Right hindlimb (tissue), 1 donor: ENCODE data around the gene SURF4.
"Not testable (repeated sequence)": the region's sequence is repeated elsewhere in the genome, so short reads cannot be mapped to it uniquely, and the experiment has no call there.

Experiments used
- DNase-seq: peaks from one replicate; pipeline ENCODE4 v3.0.0-alpha.2; 2018

The SURF4 gene

GRCh38 chr9:133397370-133397769, 21.5 kb upstream of the SURF4 start:
- no peak for DNase-seq

GRCh38 chr9:133396952-133397351, 21.1 kb upstream of the SURF4 start:
- no peak for DNase-seq

GRCh38 chr9:133394687-133395271, 18.9 kb upstream of the SURF4 start:
- DNase-seq = no peak

- no peak for DNase-seq
Measured at GRCh38 chr9:133393399-133393798, 17.5 kb upstream of the SURF4 start.

- not testable (repeated sequence) for DNase-seq
Measured at GRCh38 chr9:133392308-133392707, 16.4 kb upstream of the SURF4 start.

GRCh38 chr9:133391449-133391848, 15.6 kb upstream of the SURF4 start:
- not testable (repeated sequence) for DNase-seq

GRCh38 chr9:133390713-133391112, 14.9 kb upstream of the SURF4 start:
- no peak for DNase-seq

GRCh38 chr9:133389562-133389961, 13.7 kb upstream of the SURF4 start:
- no peak for DNase-seq

- no peak for DNase-seq
Measured at GRCh38 chr9:133389025-133389557, 13.2 kb upstream of the SURF4 start.

- DNase-seq = no peak
Measured at GRCh38 chr9:133387680-133388079, 11.8 kb upstream of the SURF4 start.

- DNase-seq = no peak
Measured at GRCh38 chr9:133386338-133386737, 10.5 kb upstream of the SURF4 start.

GRCh38 chr9:133385452-133385851, 9.6 kb upstream of the SURF4 start:
- DNase-seq = no peak

- DNase-seq = no peak
Measured at GRCh38 chr9:133384736-133385321, 9.0 kb upstream of the SURF4 start.

- no peak for DNase-seq
Measured at GRCh38 chr9:133383438-133383837, 7.6 kb upstream of the SURF4 start.

GRCh38 chr9:133382507-133383141, 6.8 kb upstream of the SURF4 start:
- DNase-seq = no peak

GRCh38 chr9:133380734-133381133, 4.9 kb upstream of the SURF4 start:
- no peak for DNase-seq

GRCh38 chr9:133379153-133380086, 3.6 kb upstream of the SURF4 start:
- DNase-seq = no peak

GRCh38 chr9:133378408-133378962, 2.6 kb upstream of the SURF4 start:
- DNase-seq = no peak

GRCh38 chr9:133377721-133378216, 1.9 kb upstream of the SURF4 start:
- DNase-seq = no peak

GRCh38 chr9:133377280-133377679, 1.4 kb upstream of the SURF4 start:
- not testable (repeated sequence) for DNase-seq

- DNase-seq = peak; percentile 52
Measured at GRCh38 chr9:133375116-133375723, 640 bp downstream of the SURF4 start.

- no peak for DNase-seq
Measured at GRCh38 chr9:133374612-133375115, 1.2 kb downstream of the SURF4 start.
